Duodenal mucosa (tissue), 2 donors: ENCODE results near the gene OR10J5.
"Not testable (repeated sequence)": the region's sequence is repeated elsewhere in the genome, so short reads cannot be mapped to it uniquely, and the experiment has no call there.

ENCODE experiments used
- H3K27ac ChIP-seq: one replicate; pipeline ENCODE4 v1.7.0; 2013; ENCODE audit warnings: low read depth, low read length
- H3K27me3 ChIP-seq, 2 donors: one replicate each; pipeline ENCODE4 v1.7.0; 2013; ENCODE audit warnings: low read length in 2 of 2, control low read depth in 1 of 2; ENCODE audit not compliant: insufficient read depth in 2 of 2, control insufficient read depth in 1 of 2
- H3K36me3 ChIP-seq, 2 donors: one replicate each; pipeline ENCODE4 v1.7.0; 2013; ENCODE audit warnings: low read length in 2 of 2, control low read depth in 1 of 2; ENCODE audit not compliant: insufficient read depth in 2 of 2, control insufficient read depth in 1 of 2
- H3K4me1 ChIP-seq, 2 donors: one replicate each; pipeline ENCODE4 v1.7.0; 2013; ENCODE audit warnings: low read length in 2 of 2, control low read depth in 1 of 2; ENCODE audit not compliant: insufficient read depth in 2 of 2, control insufficient read depth in 1 of 2
- H3K4me3 ChIP-seq, 2 donors: one replicate each; pipeline ENCODE4 v1.7.0; 2013; ENCODE audit warnings: low read length in 2 of 2, low read depth in 1 of 2
- H3K9ac ChIP-seq, 2 donors: one replicate each; pipeline ENCODE4 v1.7.0; 2013; ENCODE audit warnings: low read length in 2 of 2, low read depth in 1 of 2
- H3K9me3 ChIP-seq, 2 donors: one replicate each; pipeline ENCODE4 v1.7.0; 2013; ENCODE audit warnings: low read length in 2 of 2, control low read depth in 1 of 2; ENCODE audit not compliant: control insufficient read depth in 1 of 2

OR10J5 gene

GRCh38 chr1:159554261-159554660, 18.5 kb upstream of the OR10J5 start:
- H3K9me3 ChIP-seq = no peaks in the 10 kb centered on the region
- no peaks in the 10 kb centered on the region for H3K36me3 ChIP-seq
- no peak overlapping the region for H3K4me3 ChIP-seq
- H3K27me3 ChIP-seq = no peaks in the 10 kb centered on the region
- H3K27ac ChIP-seq = no peak overlapping the region
- no peaks in the 10 kb centered on the region for H3K4me1 ChIP-seq
- no peak overlapping the region for H3K9ac ChIP-seq

GRCh38 chr1:159548126-159548525, 12.3 kb upstream of the OR10J5 start:
- no peak overlapping the region for H3K4me3 ChIP-seq
- no peaks in the 10 kb centered on the region for H3K4me1 ChIP-seq
- H3K36me3 ChIP-seq = no peaks in the 10 kb centered on the region
- H3K9me3 ChIP-seq = no peaks in the 10 kb centered on the region
- no peak overlapping the region for H3K9ac ChIP-seq
- no peak overlapping the region for H3K27ac ChIP-seq
- H3K27me3 ChIP-seq = no peaks in the 10 kb centered on the region

DNA sequence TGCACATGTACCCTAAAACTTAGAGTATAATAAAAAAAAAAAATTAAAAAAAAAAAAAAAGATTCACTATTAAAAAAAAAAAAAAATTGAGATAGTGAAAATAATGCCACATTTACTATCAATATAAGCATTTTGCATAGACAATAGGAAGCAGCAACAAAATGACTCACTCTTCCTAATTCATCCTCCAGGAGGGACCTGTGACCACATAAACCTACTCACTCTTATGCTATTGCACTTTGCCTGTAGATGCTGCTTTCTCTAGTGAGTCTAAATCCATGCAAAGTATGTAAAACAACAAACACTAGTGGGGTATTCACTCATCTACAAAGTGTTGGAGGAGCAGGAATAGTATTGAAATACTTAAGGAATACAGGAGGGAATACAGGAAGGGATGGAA, 2.9 kb downstream of the OR10J5 start:
- Histone ChIP-seq H3K27me3 (peaks cover 0 to 2% of the 10 kb centered on the region in 2 donors), H3K9me3 (no peaks in the 10 kb centered on the region), H3K9ac (no peak overlapping the region), H3K36me3 (no peaks in the 10 kb centered on the region), H3K4me3 (no peak overlapping the region), H3K4me1 (no peaks in the 10 kb centered on the region), H3K27ac (no peak overlapping the region)

GRCh38 chr1:159524792-159525191, 11.0 kb downstream of the OR10J5 start:
- not testable (repeated sequence) for H3K27ac ChIP-seq, H3K36me3 ChIP-seq, H3K4me1 ChIP-seq, H3K27me3 ChIP-seq, H3K4me3 ChIP-seq, H3K9me3 ChIP-seq, H3K9ac ChIP-seq

- H3K27me3 ChIP-seq = no peaks in the 10 kb centered on the region
- H3K27ac ChIP-seq = no peak overlapping the region
- no peaks in the 10 kb centered on the region for H3K36me3 ChIP-seq
Observed at GRCh38 chr1:159510229-159510541, 25.6 kb downstream of the OR10J5 start.

DNA sequence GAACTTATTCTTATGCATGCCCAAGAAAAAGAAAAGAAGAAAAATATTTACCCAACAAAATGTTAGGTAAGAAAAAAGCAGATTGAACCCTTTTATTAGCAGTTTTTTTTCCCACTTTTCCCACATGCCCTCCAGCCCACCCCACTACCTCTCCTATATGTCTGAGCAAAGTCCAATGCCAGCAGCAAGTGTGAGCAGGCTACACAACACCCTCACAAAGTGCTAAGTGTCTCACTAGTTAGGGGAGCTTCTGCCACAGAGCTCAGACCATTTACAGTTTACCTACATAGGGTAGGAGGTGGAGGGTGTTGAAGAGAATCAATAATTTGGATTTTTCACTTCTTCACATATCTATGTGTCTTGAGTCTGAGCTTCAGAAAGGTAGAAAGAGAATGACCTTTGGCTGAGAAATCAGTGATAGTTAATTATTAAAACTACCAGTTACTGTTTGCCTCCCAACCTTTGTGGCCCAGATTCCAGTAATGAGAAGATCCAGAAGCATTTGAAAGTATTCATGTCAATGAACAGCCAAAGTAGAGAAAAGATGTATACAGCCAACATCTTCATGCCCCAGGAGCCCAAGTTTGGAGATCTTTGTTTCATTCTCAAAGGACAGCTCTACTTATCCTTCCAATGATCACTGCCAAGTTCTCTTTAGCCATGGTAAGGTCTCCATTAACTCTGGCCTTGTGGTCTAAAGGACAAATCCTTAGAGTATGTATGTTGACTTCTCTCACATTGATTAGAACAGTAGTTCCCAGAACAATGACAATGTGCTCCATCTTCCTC, 26.2 kb downstream of the OR10J5 start:
- peak overlapping the region in 1 of 2 donors; percentile 22 for H3K4me3 ChIP-seq
- peaks cover 0 to 10% of the 10 kb centered on the region in 2 donors for H3K4me1 ChIP-seq
- H3K36me3 ChIP-seq = no peaks in the 10 kb centered on the region
- peaks cover 0 to 6% of the 10 kb centered on the region in 2 donors for H3K9me3 ChIP-seq
- H3K9ac ChIP-seq = no peak overlapping the region
- H3K27me3 ChIP-seq = no peaks in the 10 kb centered on the region
- no peak overlapping the region for H3K27ac ChIP-seq

More at GRCh38 chr1:159510229-159510541, 25.6 kb downstream of the OR10J5 start:
- Histone ChIP-seq H3K4me3 (no peak overlapping the region), H3K4me1 (peaks cover 0 to 10% of the 10 kb centered on the region in 2 donors), H3K9me3 (peaks cover 0 to 6% of the 10 kb centered on the region in 2 donors), H3K9ac (no peak overlapping the region)

GRCh38 chr1:159508951-159509350, 26.9 kb downstream of the OR10J5 start:
- no peak overlapping the region for H3K4me3 ChIP-seq
- H3K9ac ChIP-seq = no peak overlapping the region
- H3K4me1 ChIP-seq = peaks cover 0 to 10% of the 10 kb centered on the region in 2 donors
- no peak overlapping the region for H3K27ac ChIP-seq
- H3K27me3 ChIP-seq = no peaks in the 10 kb centered on the region
- peaks cover 0 to 6% of the 10 kb centered on the region in 2 donors for H3K9me3 ChIP-seq
- no peaks in the 10 kb centered on the region for H3K36me3 ChIP-seq

- no peaks in the 10 kb centered on the region for H3K27me3 ChIP-seq
- H3K36me3 ChIP-seq = no peaks in the 10 kb centered on the region
- no peak overlapping the region for H3K27ac ChIP-seq
Observed at GRCh38 chr1:159505676-159506075, 30.1 kb downstream of the OR10J5 start.

DNA sequence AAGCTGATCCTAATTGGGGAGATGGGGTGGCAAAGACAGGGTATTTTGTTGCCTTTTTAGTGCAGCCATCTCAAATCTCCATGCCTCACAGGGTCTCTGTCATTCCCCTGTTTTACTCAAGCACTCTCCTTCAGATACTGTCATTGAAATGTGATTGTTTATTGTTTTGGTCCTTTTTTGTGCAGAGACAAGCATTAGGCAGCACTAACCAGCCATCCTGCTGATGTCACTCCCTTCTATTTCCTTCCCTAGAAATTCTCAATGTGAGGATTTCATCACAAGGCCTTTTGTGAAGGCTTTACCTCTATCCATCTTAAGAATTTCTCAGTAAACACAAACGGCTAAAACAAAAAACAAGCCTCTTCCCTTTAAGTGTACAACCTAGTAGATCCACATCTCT, 34.7 kb downstream of the OR10J5 start:
- no peaks in the 10 kb centered on the region for H3K36me3 ChIP-seq
- H3K27ac ChIP-seq = no peak overlapping the region
- no peaks in the 10 kb centered on the region for H3K27me3 ChIP-seq
- H3K9me3 ChIP-seq = peaks cover 0 to 7% of the 10 kb centered on the region in 2 donors
- no peaks in the 10 kb centered on the region for H3K4me1 ChIP-seq
- no peak overlapping the region for H3K4me3 ChIP-seq
- no peak overlapping the region for H3K9ac ChIP-seq

More at GRCh38 chr1:159505676-159506075, 30.1 kb downstream of the OR10J5 start:
- Histone ChIP-seq H3K9ac (no peak overlapping the region), H3K4me3 (no peak overlapping the region), H3K4me1 (peaks cover 0 to 7% of the 10 kb centered on the region in 2 donors), H3K9me3 (peaks cover 0 to 6% of the 10 kb centered on the region in 2 donors)

- not testable (repeated sequence) for H3K36me3 ChIP-seq, H3K27me3 ChIP-seq, H3K4me3 ChIP-seq, H3K27ac ChIP-seq, H3K9me3 ChIP-seq, H3K9ac ChIP-seq, H3K4me1 ChIP-seq
Observed at GRCh38 chr1:159494513-159495210, 41.1 kb downstream of the OR10J5 start.
